Endodermal cell (in vitro differentiated cells): ENCODE results near the gene INPP4B. TPM values are rescaled to one million over a fixed set of nuclear protein-coding genes. Genes with fewer than 3 reads are reported as not detected.

ENCODE experiments used
- DNase-seq: peaks from one replicate; pipeline ENCODE4 v3.0.0-alpha.2; 2017
- H3K27ac ChIP-seq: 2 replicates; pipeline ENCODE4 v1.5.1; 2013; ENCODE audit warnings: mild to moderate bottlenecking, low read depth, low read length, moderate library complexity
- H3K27me3 ChIP-seq: 2 replicates; pipeline ENCODE4 v1.6.1; 2013; ENCODE audit warnings: mild to moderate bottlenecking, low read length, moderate library complexity; ENCODE audit not compliant: insufficient read depth, control insufficient read depth, poor library complexity, severe bottlenecking
- H3K36me3 ChIP-seq: 2 replicates; pipeline ENCODE4 v1.7.0; 2013; ENCODE audit warnings: mild to moderate bottlenecking, low read length, moderate library complexity; ENCODE audit not compliant: control insufficient read depth, insufficient read depth
- H3K4me1 ChIP-seq: one replicate; pipeline ENCODE4 v1.7.0; 2013; ENCODE audit warnings: low read length; ENCODE audit not compliant: control insufficient read depth, insufficient read depth
- H3K4me3 ChIP-seq: 2 replicates; pipeline ENCODE4 v1.5.1; 2013; ENCODE audit warnings: mild to moderate bottlenecking, low read length, moderate library complexity
- H3K9ac ChIP-seq: 2 replicates; pipeline ENCODE4 v1.6.1; 2013; ENCODE audit warnings: mild to moderate bottlenecking, low read length, moderate library complexity; ENCODE audit not compliant: poor library complexity, severe bottlenecking; ENCODE audit errors: extremely low read depth
- H3K9me3 ChIP-seq: 2 replicates; pipeline ENCODE4 v1.6.1; 2013; ENCODE audit warnings: mild to moderate bottlenecking, low read length, moderate library complexity; ENCODE audit not compliant: control insufficient read depth
- H3K27ac Mint-ChIP-seq: 2 replicates; pipeline ENCODE4 v1.8.0; 2020; ENCODE audit warnings: mixed read lengths
- H3K27me3 Mint-ChIP-seq: 2 replicates; pipeline ENCODE4 v1.8.0; 2021; ENCODE audit warnings: mild to moderate bottlenecking, mixed read lengths; ENCODE audit not compliant: insufficient read depth
- H3K36me3 Mint-ChIP-seq: 2 replicates; pipeline ENCODE4 v1.8.0; 2020; ENCODE audit warnings: low read depth, mixed read lengths
- H3K4me1 Mint-ChIP-seq: 2 replicates; pipeline ENCODE4 v1.8.0; 2020; ENCODE audit warnings: mixed read lengths
- H3K4me3 Mint-ChIP-seq: 2 replicates; pipeline ENCODE4 v1.8.0; 2020; ENCODE audit warnings: mild to moderate bottlenecking, moderate library complexity, mixed read lengths
- H3K9me3 Mint-ChIP-seq: 2 replicates; pipeline ENCODE4 v1.8.0; 2020; ENCODE audit warnings: mild to moderate bottlenecking, mixed read lengths
- CTCF ChIP-seq: fragments of 200-600 bp; sonication (generic); conservative IDR thresholded peaks from 2 replicates; pipeline ENCODE4 v1.5.0; 2021; ENCODE audit warnings: antibody characterized with exemption, mild to moderate bottlenecking
- whole genome bisulfite sequencing, 2 experiments: methylation state at CpG; one replicate each; pipeline versions ENCODE4 v1.1.5 to v1.1.7; 2013; ENCODE audit warnings: missing lambda C conversion rate in 2 of 2, mixed read lengths in 1 of 2; ENCODE audit not compliant: insufficient coverage in 1 of 2, insufficient read length in 1 of 2; 5-methylcytosine and 5-hydroxymethylcytosine counted together
- total RNA-seq, 2 donors: library from RNA; stranded (reverse); fragmentation: NEBNext Ultra II Directional in 1 of 2; extraction: Animal tissue kit (Norgen Biotek cat#: 25700) in 1 of 2; gene quantifications; 2 replicates in 1 of 2; 3 replicates in 1 of 2; pipeline ENCODE4 v1.2.1, GENCODE V29; 2021

INPP4B gene
- total RNA-seq, 2 donors from 2014 or later = 0.64 to 0.66 TPM

GRCh38 chr4:142818031-142818430, 28.1 kb downstream of the INPP4B start:
- no peaks in the 10 kb centered on the region for H3K9me3 Mint-ChIP-seq
- H3K27me3 Mint-ChIP-seq = no peaks in the 10 kb centered on the region
- H3K27ac Mint-ChIP-seq = no peak overlapping the region
- H3K4me3 Mint-ChIP-seq = no peak overlapping the region
- no peaks in the 10 kb centered on the region for H3K27me3 ChIP-seq
- H3K9me3 ChIP-seq = no peaks in the 10 kb centered on the region
- no peak overlapping the region for H3K4me3 ChIP-seq
- no peaks in the 10 kb centered on the region for H3K4me1 Mint-ChIP-seq
- H3K27ac ChIP-seq = no peak overlapping the region
- no peaks in the 10 kb centered on the region for H3K36me3 ChIP-seq
- no peak for DNase-seq
- no peaks in the 10 kb centered on the region for H3K36me3 Mint-ChIP-seq
- no peak overlapping the region for H3K9ac ChIP-seq
- TF ChIP-seq CTCF = no peak
- H3K4me1 ChIP-seq = no peaks in the 10 kb centered on the region
- 82 to 89% methylated on average over 1 of the region's 1 CpG for WGBS, 2 experiments

DNA sequence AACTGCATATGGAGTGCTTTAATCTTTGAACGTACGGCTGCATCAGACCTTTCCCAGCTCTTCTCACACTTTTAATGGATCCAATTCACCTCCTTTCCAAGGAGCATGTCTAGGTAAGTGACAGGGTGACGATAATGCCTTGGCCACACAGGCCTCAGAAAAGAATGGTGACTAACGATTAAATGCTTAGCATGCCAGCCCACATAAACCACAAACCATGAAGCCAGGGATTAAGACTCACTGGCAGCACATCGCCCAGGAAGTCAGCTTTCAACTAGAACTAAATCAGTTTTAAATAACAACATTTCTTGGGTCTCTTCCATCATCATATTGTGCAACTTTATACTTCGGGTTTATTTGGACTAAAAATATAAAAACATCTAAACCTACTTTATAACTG, 28.7 kb downstream of the INPP4B start:
- no peak for DNase-seq
- Mint-ChIP-seq H3K4me3 (no peak overlapping the region), H3K36me3 (no peaks in the 10 kb centered on the region), H3K27me3 (no peaks in the 10 kb centered on the region), H3K9me3 (no peaks in the 10 kb centered on the region), H3K4me1 (no peaks in the 10 kb centered on the region), H3K27ac (no peak overlapping the region)
- Histone ChIP-seq H3K9ac (no peak overlapping the region), H3K27ac (no peak overlapping the region), H3K36me3 (no peaks in the 10 kb centered on the region), H3K27me3 (no peaks in the 10 kb centered on the region), H3K4me1 (no peaks in the 10 kb centered on the region), H3K9me3 (no peaks in the 10 kb centered on the region), H3K4me3 (no peak overlapping the region)
- no peak for TF ChIP-seq CTCF
- WGBS, 2 experiments = 87 to 89% methylated on average over 4 to 6 of the region's 6 CpGs

DNA sequence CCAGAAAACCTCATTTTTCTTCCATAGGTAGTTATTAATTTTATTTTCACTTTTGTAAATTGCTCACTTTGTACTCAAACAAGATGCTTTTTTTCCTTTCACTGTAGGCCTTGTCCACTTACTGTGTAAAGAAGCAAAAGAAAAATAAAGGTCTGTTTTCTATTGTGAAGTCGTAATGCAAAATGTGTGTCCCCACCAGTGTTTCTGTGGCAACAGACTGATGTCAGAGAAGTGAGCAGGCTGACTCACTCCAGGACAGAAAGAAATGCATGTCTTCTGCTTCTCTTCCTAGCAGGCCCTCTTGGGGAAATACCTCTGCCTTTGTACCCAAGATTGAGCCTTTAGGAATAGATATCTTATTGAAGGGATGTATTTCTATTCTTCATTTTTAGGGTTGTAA, 30.3 kb downstream of the INPP4B start:
- no peaks in the 10 kb centered on the region for H3K4me1 ChIP-seq
- no peaks in the 10 kb centered on the region for H3K27me3 ChIP-seq
- Mint-ChIP-seq H3K27me3 (no peaks in the 10 kb centered on the region), H3K9me3 (no peaks in the 10 kb centered on the region), H3K27ac (no peak overlapping the region), H3K4me3 (no peak overlapping the region), H3K4me1 (no peaks in the 10 kb centered on the region), H3K36me3 (no peaks in the 10 kb centered on the region)
- H3K4me3 ChIP-seq = no peak overlapping the region
- no peak for TF ChIP-seq CTCF
- WGBS, 2 experiments = 56 to 71% methylated on average over 1 of the region's 1 CpG
- H3K36me3 ChIP-seq = no peaks in the 10 kb centered on the region
- no peak for DNase-seq
- H3K27ac ChIP-seq = no peak overlapping the region
- H3K9me3 ChIP-seq = no peaks in the 10 kb centered on the region
- H3K9ac ChIP-seq = no peak overlapping the region
